Endodermal cell (in vitro differentiated cells): Measurements from ENCODE around the gene NECTIN3. TPM values are rescaled to one million over a fixed set of nuclear protein-coding genes. Genes with fewer than 3 reads are reported as not detected.

Experiments
- DNase-seq: peaks from one replicate; pipeline ENCODE4 v3.0.0-alpha.2; 2017
- H3K27ac ChIP-seq: 2 replicates; pipeline ENCODE4 v1.5.1; 2013; ENCODE audit warnings: mild to moderate bottlenecking, low read depth, low read length, moderate library complexity
- H3K27me3 ChIP-seq: 2 replicates; pipeline ENCODE4 v1.6.1; 2013; ENCODE audit warnings: mild to moderate bottlenecking, low read length, moderate library complexity; ENCODE audit not compliant: insufficient read depth, control insufficient read depth, poor library complexity, severe bottlenecking
- H3K36me3 ChIP-seq: 2 replicates; pipeline ENCODE4 v1.7.0; 2013; ENCODE audit warnings: mild to moderate bottlenecking, low read length, moderate library complexity; ENCODE audit not compliant: control insufficient read depth, insufficient read depth
- H3K4me1 ChIP-seq: one replicate; pipeline ENCODE4 v1.7.0; 2013; ENCODE audit warnings: low read length; ENCODE audit not compliant: control insufficient read depth, insufficient read depth
- H3K4me3 ChIP-seq: 2 replicates; pipeline ENCODE4 v1.5.1; 2013; ENCODE audit warnings: mild to moderate bottlenecking, low read length, moderate library complexity
- H3K9ac ChIP-seq: 2 replicates; pipeline ENCODE4 v1.6.1; 2013; ENCODE audit warnings: mild to moderate bottlenecking, low read length, moderate library complexity; ENCODE audit not compliant: poor library complexity, severe bottlenecking; ENCODE audit errors: extremely low read depth
- H3K9me3 ChIP-seq: 2 replicates; pipeline ENCODE4 v1.6.1; 2013; ENCODE audit warnings: mild to moderate bottlenecking, low read length, moderate library complexity; ENCODE audit not compliant: control insufficient read depth
- H3K27ac Mint-ChIP-seq: 2 replicates; pipeline ENCODE4 v1.8.0; 2020; ENCODE audit warnings: mixed read lengths
- H3K27me3 Mint-ChIP-seq: 2 replicates; pipeline ENCODE4 v1.8.0; 2021; ENCODE audit warnings: mild to moderate bottlenecking, mixed read lengths; ENCODE audit not compliant: insufficient read depth
- H3K36me3 Mint-ChIP-seq: 2 replicates; pipeline ENCODE4 v1.8.0; 2020; ENCODE audit warnings: low read depth, mixed read lengths
- H3K4me1 Mint-ChIP-seq: 2 replicates; pipeline ENCODE4 v1.8.0; 2020; ENCODE audit warnings: mixed read lengths
- H3K4me3 Mint-ChIP-seq: 2 replicates; pipeline ENCODE4 v1.8.0; 2020; ENCODE audit warnings: mild to moderate bottlenecking, moderate library complexity, mixed read lengths
- H3K9me3 Mint-ChIP-seq: 2 replicates; pipeline ENCODE4 v1.8.0; 2020; ENCODE audit warnings: mild to moderate bottlenecking, mixed read lengths
- CTCF ChIP-seq: fragments of 200-600 bp; sonication (generic); conservative IDR thresholded peaks from 2 replicates; pipeline ENCODE4 v1.5.0; 2021; ENCODE audit warnings: antibody characterized with exemption, mild to moderate bottlenecking
- WGBS, 2 experiments: methylation state at CpG; one replicate each; pipeline versions ENCODE4 v1.1.5 to v1.1.7; 2013; ENCODE audit warnings: missing lambda C conversion rate in 2 of 2, mixed read lengths in 1 of 2; ENCODE audit not compliant: insufficient coverage in 1 of 2, insufficient read length in 1 of 2; 5-methylcytosine and 5-hydroxymethylcytosine counted together
- total RNA-seq, 2 donors: library from RNA; stranded (reverse); fragmentation: NEBNext Ultra II Directional in 1 of 2; extraction: Animal tissue kit (Norgen Biotek cat#: 25700) in 1 of 2; gene quantifications; 2 replicates in 1 of 2; 3 replicates in 1 of 2; pipeline ENCODE4 v1.2.1, GENCODE V29; 2021

The NECTIN3 gene
- total RNA-seq, 2 donors from 2014 or later = 16.4 to 18.9 TPM

GRCh38 chr3:111032677-111033076 lies 38.9 kb upstream of the NECTIN3 start:
- 94 to 100% methylated on average over 2 of the region's 3 CpGs for WGBS, 2 experiments
- no peak overlapping the region for H3K4me3 Mint-ChIP-seq
- DNase-seq = no peak
- no peaks in the 10 kb centered on the region for H3K36me3 ChIP-seq
- H3K27ac ChIP-seq = no peak overlapping the region
- H3K9ac ChIP-seq = no peak overlapping the region
- H3K4me1 Mint-ChIP-seq = no peaks in the 10 kb centered on the region
- peaks cover 1% of the 10 kb centered on the region for H3K9me3 Mint-ChIP-seq
- no peaks in the 10 kb centered on the region for H3K4me1 ChIP-seq
- H3K4me3 ChIP-seq = no peak overlapping the region
- peaks cover 6% of the 10 kb centered on the region for H3K9me3 ChIP-seq
- H3K27me3 Mint-ChIP-seq = no peaks in the 10 kb centered on the region
- no peaks in the 10 kb centered on the region for H3K36me3 Mint-ChIP-seq
- H3K27me3 ChIP-seq = no peaks in the 10 kb centered on the region
- TF ChIP-seq CTCF = no peak
- no peak overlapping the region for H3K27ac Mint-ChIP-seq

- no peak overlapping the region for H3K4me3 ChIP-seq
- Mint-ChIP-seq H3K36me3 (no peaks in the 10 kb centered on the region), H3K27ac (no peak overlapping the region), H3K4me1 (no peaks in the 10 kb centered on the region), H3K9me3 (peaks cover 1% of the 10 kb centered on the region), H3K4me3 (no peak overlapping the region), H3K27me3 (no peaks in the 10 kb centered on the region)
- H3K27me3 ChIP-seq = no peaks in the 10 kb centered on the region
- no peak overlapping the region for H3K9ac ChIP-seq
- H3K9me3 ChIP-seq = peaks cover 6% of the 10 kb centered on the region
- no peaks in the 10 kb centered on the region for H3K4me1 ChIP-seq
- no peak overlapping the region for H3K27ac ChIP-seq
- no peak for DNase-seq
- H3K36me3 ChIP-seq = no peaks in the 10 kb centered on the region
- 95% methylated on average over 1 of the region's 1 CpG; no CpG with 5 or more reads in 1 of the 2 experiments for WGBS, 2 experiments
- TF ChIP-seq CTCF = no peak
Observed at GRCh38 chr3:111033470-111034050, 38.1 kb upstream of the NECTIN3 start.

GRCh38 chr3:111035316-111035715 lies 36.3 kb upstream of the NECTIN3 start:
- no peak for DNase-seq
- Histone ChIP-seq H3K9ac (no peak overlapping the region), H3K27me3 (no peaks in the 10 kb centered on the region), H3K4me3 (no peak overlapping the region), H3K4me1 (no peaks in the 10 kb centered on the region), H3K9me3 (peaks cover 6% of the 10 kb centered on the region), H3K27ac (no peak overlapping the region), H3K36me3 (no peaks in the 10 kb centered on the region)
- Mint-ChIP-seq H3K4me3 (no peak overlapping the region), H3K4me1 (no peaks in the 10 kb centered on the region), H3K27me3 (no peaks in the 10 kb centered on the region), H3K9me3 (peaks cover 7% of the 10 kb centered on the region), H3K36me3 (no peaks in the 10 kb centered on the region), H3K27ac (no peak overlapping the region)
- WGBS, 2 experiments = 60 to 78% methylated on average over 1 to 2 of the region's 2 CpGs
- TF ChIP-seq CTCF = no peak
